KMS-11 (cell line): Measurements from ENCODE around the gene RAB21.

Experiments
- H2AFZ ChIP-seq: fragments of 200-600 bp; sonication (generic); 2 replicates; pipeline ENCODE4 v1.6.1; 2016; ENCODE audit warnings: antibody characterized with exemption, mixed run types, low read depth
- H3K27ac ChIP-seq: fragments of 200-600 bp; sonication (generic); 2 replicates; pipeline ENCODE4 v1.6.1; 2016; ENCODE audit warnings: mild to moderate bottlenecking, mixed run types
- H3K27me3 ChIP-seq: fragments of 200-600 bp; sonication (generic); 2 replicates; pipeline ENCODE4 v1.6.1; 2017; ENCODE audit warnings: mild to moderate bottlenecking, low read depth, mixed run types, moderate library complexity; ENCODE audit not compliant: insufficient read depth
- H3K36me3 ChIP-seq: fragments of 200-600 bp; sonication (generic); 2 replicates; pipeline ENCODE4 v1.6.1; 2017; ENCODE audit warnings: mild to moderate bottlenecking, mixed run types; ENCODE audit not compliant: insufficient read depth
- H3K4me1 ChIP-seq: fragments of 200-600 bp; sonication (generic); 2 replicates; pipeline ENCODE4 v1.6.1; 2016; ENCODE audit warnings: mild to moderate bottlenecking, low read depth, mixed run types; ENCODE audit not compliant: poor library complexity, severe bottlenecking
- H3K4me2 ChIP-seq: fragments of 200-600 bp; sonication (generic); 2 replicates; pipeline ENCODE4 v1.7.0; 2016; ENCODE audit warnings: mild to moderate bottlenecking, mixed run types
- H3K4me3 ChIP-seq: fragments of 200-600 bp; sonication (generic); IDR thresholded peaks from 2 replicates; pipeline ENCODE4 v1.6.1; 2017; ENCODE audit warnings: low read depth, low read length, mixed read lengths; ENCODE audit not compliant: insufficient read depth
- H3K79me2 ChIP-seq: fragments of 200-600 bp; sonication (generic); 2 replicates; pipeline ENCODE4 v1.6.1; 2016; ENCODE audit warnings: low read depth, mixed run types; ENCODE audit not compliant: insufficient read depth
- H3K9ac ChIP-seq: fragments of 200-600 bp; sonication (generic); 2 replicates; pipeline ENCODE4 v1.6.1; 2016; ENCODE audit warnings: mild to moderate bottlenecking, mixed run types
- H4K20me1 ChIP-seq: fragments of 200-600 bp; sonication (generic); 2 replicates; pipeline ENCODE4 v1.6.1; 2016; ENCODE audit warnings: mild to moderate bottlenecking, mixed run types; ENCODE audit not compliant: insufficient read depth
- TF ChIP-seq, protein P1 (sequence below): fragments of 200-600 bp; sonication (generic); conservative IDR thresholded peaks from 2 replicates; pipeline ENCODE4 v1.6.1; 2017; ENCODE audit warnings: low read depth, mild to moderate bottlenecking, antibody characterized with exemption, low read length, moderate library complexity, mixed read lengths

Gene RAB21

DNA sequence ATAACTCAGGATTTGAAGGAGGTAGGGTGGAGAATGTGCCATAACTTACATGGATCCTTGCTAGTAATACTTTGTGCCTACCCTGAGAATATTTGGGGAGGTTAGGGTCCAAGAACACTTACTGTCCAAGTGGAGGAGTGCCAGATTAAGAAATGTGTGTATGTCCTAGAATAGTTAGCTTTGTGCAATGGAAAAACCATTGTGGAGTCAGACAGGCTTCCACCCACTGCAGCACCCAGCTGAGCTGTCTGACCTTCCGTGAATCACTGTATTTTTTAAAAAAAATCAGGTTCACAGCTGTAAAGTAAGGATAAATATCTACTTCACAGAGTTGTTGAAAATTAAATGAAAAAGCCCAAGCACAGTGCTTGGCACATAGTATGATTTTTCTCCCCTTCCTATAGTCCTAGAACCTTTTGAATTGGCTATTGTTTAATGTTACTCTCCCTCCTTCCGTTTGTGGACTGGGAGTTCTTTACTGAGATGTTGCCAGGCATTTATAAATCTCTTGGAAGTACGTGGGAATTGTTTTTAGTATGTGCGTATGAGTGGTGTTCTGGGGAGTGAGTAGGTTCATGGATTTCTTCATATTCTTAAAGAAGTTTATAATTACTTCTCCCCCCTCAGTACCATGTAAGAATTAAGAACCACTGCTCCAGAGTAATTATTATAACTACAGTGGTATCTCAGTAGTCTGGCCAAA lies 9.2 kb downstream of the RAB21 start:
- no peak overlapping the region for H3K9ac ChIP-seq
- no peaks in the 10 kb centered on the region for H3K4me1 ChIP-seq
- peaks cover 23% of the 10 kb centered on the region for H4K20me1 ChIP-seq
- H2AFZ ChIP-seq, result no peak overlapping the region
- no peaks in the 10 kb centered on the region for H3K27me3 ChIP-seq
- peaks cover 96% of the 10 kb centered on the region for H3K79me2 ChIP-seq
- H3K36me3 ChIP-seq, result peaks cover 3% of the 10 kb centered on the region; the same call in 1 of the 2 replicates
- no peak overlapping the region for H3K27ac ChIP-seq
- no peak overlapping the region for H3K4me3 ChIP-seq
- TF ChIP-seq, protein P1, sequence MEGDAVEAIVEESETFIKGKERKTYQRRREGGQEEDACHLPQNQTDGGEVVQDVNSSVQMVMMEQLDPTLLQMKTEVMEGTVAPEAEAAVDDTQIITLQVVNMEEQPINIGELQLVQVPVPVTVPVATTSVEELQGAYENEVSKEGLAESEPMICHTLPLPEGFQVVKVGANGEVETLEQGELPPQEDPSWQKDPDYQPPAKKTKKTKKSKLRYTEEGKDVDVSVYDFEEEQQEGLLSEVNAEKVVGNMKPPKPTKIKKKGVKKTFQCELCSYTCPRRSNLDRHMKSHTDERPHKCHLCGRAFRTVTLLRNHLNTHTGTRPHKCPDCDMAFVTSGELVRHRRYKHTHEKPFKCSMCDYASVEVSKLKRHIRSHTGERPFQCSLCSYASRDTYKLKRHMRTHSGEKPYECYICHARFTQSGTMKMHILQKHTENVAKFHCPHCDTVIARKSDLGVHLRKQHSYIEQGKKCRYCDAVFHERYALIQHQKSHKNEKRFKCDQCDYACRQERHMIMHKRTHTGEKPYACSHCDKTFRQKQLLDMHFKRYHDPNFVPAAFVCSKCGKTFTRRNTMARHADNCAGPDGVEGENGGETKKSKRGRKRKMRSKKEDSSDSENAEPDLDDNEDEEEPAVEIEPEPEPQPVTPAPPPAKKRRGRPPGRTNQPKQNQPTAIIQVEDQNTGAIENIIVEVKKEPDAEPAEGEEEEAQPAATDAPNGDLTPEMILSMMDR, result no peak
- no peak overlapping the region for H3K4me2 ChIP-seq

DNA sequence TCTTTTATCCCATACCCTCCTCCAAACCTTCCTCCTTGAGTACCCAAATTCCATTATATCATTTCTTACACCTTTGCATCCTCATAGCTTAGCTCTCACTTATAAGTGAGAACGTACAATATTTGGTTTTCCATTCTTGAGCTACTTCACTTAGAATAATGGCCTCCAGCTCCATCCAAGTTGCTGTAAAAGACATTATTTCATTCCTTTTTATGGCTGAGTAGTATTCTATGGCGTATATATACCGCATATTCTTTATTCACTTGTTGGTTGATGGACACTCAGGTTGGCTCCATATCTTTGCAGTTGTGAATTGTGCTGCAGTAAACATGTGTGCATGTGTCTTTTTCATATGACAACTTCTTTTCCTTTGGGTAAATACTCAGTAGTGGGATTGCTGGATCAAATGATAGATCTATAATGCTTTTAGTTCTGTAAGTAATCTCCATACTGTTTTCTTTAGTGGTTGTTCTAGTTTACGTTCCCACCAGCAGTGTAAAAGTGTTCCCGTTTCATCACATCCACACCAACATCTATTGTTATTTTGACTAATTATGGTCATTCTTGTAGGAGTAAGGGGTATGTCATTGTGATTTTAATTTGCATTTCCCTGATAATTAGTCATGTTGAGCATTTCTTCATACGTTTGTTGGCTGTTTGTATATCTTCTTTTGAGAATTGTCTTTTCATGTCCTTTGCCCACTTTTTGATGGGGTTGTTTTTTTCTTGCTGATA lies 10.1 kb downstream of the RAB21 start:
- H3K79me2 ChIP-seq, result peaks cover 96% of the 10 kb centered on the region
- H3K4me2 ChIP-seq, result no peak overlapping the region

DNA sequence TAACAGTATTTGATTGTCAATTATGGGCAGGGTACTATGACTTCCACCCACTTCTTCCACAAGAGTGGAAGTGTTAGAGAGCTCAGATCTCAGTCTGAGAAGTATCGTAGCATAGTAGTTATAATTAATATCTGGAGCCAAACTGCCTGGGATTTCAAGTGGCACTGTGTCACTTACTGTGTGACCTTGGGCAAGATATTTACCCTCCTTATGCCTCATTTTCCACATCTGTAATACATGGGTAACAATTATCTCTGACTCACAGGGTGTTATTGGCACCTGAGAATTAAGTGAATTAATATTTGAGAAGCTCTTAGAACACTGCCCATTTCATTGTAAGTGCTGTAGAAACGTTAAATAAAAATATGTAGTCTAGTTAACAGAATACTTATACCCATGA lies 11.5 kb downstream of the RAB21 start:
- H3K27ac ChIP-seq, result no peak overlapping the region
- TF ChIP-seq, protein P1, result no peak
- no peak overlapping the region for H2AFZ ChIP-seq
- peaks cover 28% of the 10 kb centered on the region for H4K20me1 ChIP-seq
- H3K4me1 ChIP-seq, result peaks cover 6% of the 10 kb centered on the region
- peaks cover 6% of the 10 kb centered on the region; the same call in 1 of the 2 replicates for H3K36me3 ChIP-seq
- H3K4me3 ChIP-seq, result no peak overlapping the region
- no peak overlapping the region for H3K9ac ChIP-seq
- no peak overlapping the region for H3K4me2 ChIP-seq
- H3K79me2 ChIP-seq, result peaks cover 96% of the 10 kb centered on the region
- H3K27me3 ChIP-seq, result no peaks in the 10 kb centered on the region

More for the DNA sequence above, 10.1 kb downstream of the RAB21 start:
- Histone ChIP-seq H3K4me3 (no peak overlapping the region), H2AFZ (no peak overlapping the region), H3K27ac (no peak overlapping the region), H3K36me3 (no peaks in the 10 kb centered on the region; the same call in 1 of the 2 replicates), H3K9ac (no peak overlapping the region), H3K4me1 (peaks cover 6% of the 10 kb centered on the region), H3K27me3 (no peaks in the 10 kb centered on the region), H4K20me1 (peaks cover 28% of the 10 kb centered on the region)
- TF ChIP-seq, protein P1, result no peak

DNA sequence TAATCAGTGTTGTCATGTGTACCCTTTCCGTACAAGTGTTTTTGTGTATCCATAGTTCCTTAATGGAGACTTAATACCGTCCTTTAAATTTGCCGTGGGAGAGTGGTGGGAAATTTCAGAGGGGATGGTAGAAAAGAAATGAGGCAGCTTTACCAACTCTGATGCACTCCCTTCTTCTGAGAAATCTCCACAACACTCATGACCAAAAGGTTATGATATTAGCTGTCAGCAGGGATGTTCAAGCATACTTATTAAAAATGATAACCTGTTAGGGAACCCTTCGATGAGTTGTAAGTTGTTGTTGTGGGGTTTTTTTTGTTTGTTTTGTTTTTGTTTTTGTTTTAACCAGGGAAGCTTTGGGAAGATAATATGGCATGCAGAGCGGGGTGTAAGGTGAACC lies 12.5 kb downstream of the RAB21 start:
- Histone ChIP-seq H3K4me2 (no peak overlapping the region), H3K27me3 (no peaks in the 10 kb centered on the region), H3K36me3 (peaks cover 6% of the 10 kb centered on the region; the same call in 1 of the 2 replicates), H2AFZ (no peak overlapping the region), H4K20me1 (peaks cover 28% of the 10 kb centered on the region), H3K79me2 (peaks cover 100% of the 10 kb centered on the region), H3K9ac (no peak overlapping the region), H3K4me3 (no peak overlapping the region), H3K4me1 (peaks cover 6% of the 10 kb centered on the region), H3K27ac (no peak overlapping the region)
- TF ChIP-seq, protein P1, result no peak
